K562 (cell line): ENCODE results near the gene HES4. TPM values are rescaled to one million over a fixed set of nuclear protein-coding genes. Genes with fewer than 3 reads are reported as not detected.

ENCODE experiments used
- ATAC-seq: fragments of 200-7000 bp; cut with Tn5 transposase; 3 replicates; pipeline ENCODE4 v1.9.1; 2020; ENCODE audit warnings: moderate library complexity
- BruUV-seq: library from RNA; stranded (reverse); fragments of 400-500 nt; replicated peaks from 2 replicates; lab custom pipeline; 2021; lab: Mats Ljungman, UMichigan
- CTCF ChIA-PET: fragments of 300-600 bp; formaldehyde crosslinking; extraction: SDS; loops from one replicate; lab custom pipeline; 2021; ENCODE audit warnings: low intra/inter-chr PET ratio; lab: Yijun Ruan, JAX
- POLR2A ChIA-PET: fragments of 300-600, 350-650 bp; sonication (Branson Sonifier 250); formaldehyde crosslinking; extraction: SDS; loops from one replicate; lab custom pipeline; 2021; ENCODE audit warnings: antibody characterized with exemption, inconsistent platforms; lab: Yijun Ruan, JAX
- DNase-seq, 4 experiments: peaks; one replicate each; pipeline versions ENCODE4 v3.0.0 to v3.0.0-alpha.2; 2011 to 2018; ENCODE audit warnings: low spot score in 3 of 4, mixed read lengths in 3 of 4; ENCODE audit errors: extremely low read depth in 1 of 4
- FAIRE-seq: peaks from 2 replicates; lab custom pipeline; 2011; peaks lifted over from hg19 to GRCh38; lab: Jason Lieb, UNC
- H2AFZ ChIP-seq: 2 replicates; pipeline ENCODE4 v1.6.0; 2011; ENCODE audit warnings: low read depth, low read length, control low read depth, inconsistent platforms
- H3K27ac ChIP-seq: fragments of 200-600 bp; 3 replicates; pipeline ENCODE4 v1.8.0; 2011; ENCODE audit warnings: low read depth, mild to moderate bottlenecking, control low read depth, inconsistent platforms, low read length, moderate library complexity, mixed read lengths; ENCODE audit errors: extremely low read depth
- H3K27me3 ChIP-seq, 2 experiments: fragments of 300-600 bp in 1 of 2; 2 replicates in 1 of 2; 3 replicates in 1 of 2; pipeline versions ENCODE4 v1.6.0 to v1.8.0; 2011; ENCODE audit warnings: inconsistent platforms in 2 of 2, low read length in 2 of 2, mild to moderate bottlenecking in 1 of 2, mixed read lengths in 1 of 2, moderate library complexity in 1 of 2; ENCODE audit not compliant: control insufficient read depth in 2 of 2, insufficient read depth in 2 of 2
- H3K36me3 ChIP-seq: fragments of 300-600 bp; 3 replicates; pipeline ENCODE4 v1.8.0; 2011; ENCODE audit warnings: mild to moderate bottlenecking, low read length, inconsistent platforms; ENCODE audit not compliant: control insufficient read depth, insufficient read depth
- H3K4me1 ChIP-seq, 2 experiments: fragments of 200-600 bp in 1 of 2; replicated peaks in 1 of 2; 2 replicates in 1 of 2; 3 replicates in 1 of 2; pipeline versions ENCODE4 v1.5.1 to v1.8.0; 2011; ENCODE audit warnings: inconsistent platforms in 2 of 2, low read length in 2 of 2, mild to moderate bottlenecking in 1 of 2, mixed read lengths in 1 of 2, moderate library complexity in 1 of 2; ENCODE audit not compliant: control insufficient read depth in 2 of 2, insufficient read depth in 2 of 2
- H3K4me2 ChIP-seq: 2 replicates; pipeline ENCODE4 v1.6.1; 2011; ENCODE audit warnings: low read length, control low read depth, inconsistent platforms, mixed read lengths; ENCODE audit not compliant: insufficient read depth
- H3K4me3 ChIP-seq: fragments of 200-600 bp; sonication (generic), shearing (Covaris generic); 2 replicates; pipeline ENCODE4 v1.5.1; 2016; ENCODE audit warnings: control low read depth, inconsistent platforms
- H3K79me2 ChIP-seq: fragments of 200-600 bp; 3 replicates; pipeline ENCODE4 v1.8.0; 2011; ENCODE audit warnings: low read length, inconsistent platforms; ENCODE audit not compliant: control insufficient read depth, insufficient read depth
- H3K9ac ChIP-seq, 2 experiments: 2 replicates each; pipeline versions ENCODE4 v1.6.0 to v1.6.1; 2011; ENCODE audit warnings: low read depth in 2 of 2, low read length in 2 of 2, control low read depth in 1 of 2, inconsistent platforms in 1 of 2, mild to moderate bottlenecking in 1 of 2, mixed read lengths in 1 of 2; ENCODE audit not compliant: insufficient read depth in 1 of 2
- H3K9me1 ChIP-seq: one replicate; pipeline ENCODE4 v1.6.0; 2011; ENCODE audit warnings: inconsistent platforms, mild to moderate bottlenecking, low read length, moderate library complexity; ENCODE audit not compliant: control insufficient read depth, insufficient read depth
- H3K9me3 ChIP-seq: replicated peaks from 2 replicates; pipeline ENCODE4 v1.5.1; 2011; ENCODE audit warnings: low read depth, low read length, inconsistent platforms; ENCODE audit not compliant: control insufficient read depth, insufficient read depth
- H4K20me1 ChIP-seq: replicated peaks from 2 replicates; pipeline ENCODE4 v1.6.1; 2011; ENCODE audit warnings: low read length, inconsistent platforms, mixed read lengths; ENCODE audit not compliant: control insufficient read depth, insufficient read depth
- CBX3 ChIP-seq, 2 experiments: IDR thresholded peaks; 1 replicate in 1 of 2; 2 replicates in 1 of 2; pipeline ENCODE4 v1.6.1; 2012; ENCODE audit warnings: inconsistent platforms in 2 of 2, low read length in 2 of 2, borderline replicate concordance in 1 of 2, control low read depth in 1 of 2
- EP400 ChIP-seq: fragments of 450-650 bp; IDR thresholded peaks from 2 replicates; pipeline ENCODE4 v1.6.1; 2017; ENCODE audit warnings: antibody characterized with exemption, mild to moderate bottlenecking, moderate library complexity
- LEF1 ChIP-seq: fragments of 450-650 bp; IDR thresholded peaks from 2 replicates; pipeline ENCODE4 v1.6.1; 2016; ENCODE audit warnings: mild to moderate bottlenecking
- NRF1 ChIP-seq, 2 experiments: fragments of 450-650 bp; IDR thresholded peaks in 1 of 2; conservative IDR thresholded peaks in 1 of 2; 2 replicates each; pipeline ENCODE4 v1.6.1; 2014; ENCODE audit warnings: mild to moderate bottlenecking in 2 of 2
- ZNF384 ChIP-seq: IDR thresholded peaks from 2 replicates; pipeline ENCODE4 v1.6.1; 2012; ENCODE audit warnings: low read depth, low read length, improper control_type of control experiment
- ZNF589 ChIP-seq: fragments of 200-800 bp; sonication (Bioruptor generic); IDR thresholded peaks from 2 replicates; pipeline ENCODE4 v1.6.1; 2016; ENCODE audit warnings: low read depth, missing genetic modification characterization, missing compliant biosample characterization
- ZNF707 ChIP-seq: fragments of 250-450 bp; sonication (Bioruptor Pico); conservative IDR thresholded peaks from 2 replicates; pipeline ENCODE4 v1.8.0; 2022; ENCODE audit warnings: inconsistent platforms, mild to moderate bottlenecking, moderate library complexity
- WGBS: fragments of 100-300 bp; shearing (Covaris generic); methylation state at CpG from one replicate; pipeline ENCODE4 v1.1.6; 2016; ENCODE audit warnings: low coverage, mixed read lengths; ENCODE audit not compliant: insufficient coverage; ENCODE audit errors: missing lambda C conversion rate; 5-methylcytosine and 5-hydroxymethylcytosine counted together
- in situ Hi-C: fragments of 300-500 bp; cut with MboI; formaldehyde crosslinking; loops from 4 replicates; pipeline ENCODE4 v1.15.0; 2018; ENCODE audit warnings: inconsistent platforms, mixed read lengths
- intact Hi-C: fragments of 100-400 bp; cut with micrococcal nuclease; formaldehyde crosslinking; loops from 2 replicates; pipeline ENCODE4 v1.14.2; 2022
- polyA plus RNA-seq, 8 experiments: library from polyadenylated mRNA; depleted of rRNA in 4 of 8; stranded (reverse) in 5 of 8; unstranded in 3 of 8; fragments of >200 nt; fragmentation: Nextera tagmentation in 2 of 8; fragmentation: Illumina TruSeq in 1 of 8; extraction: Ambion mirVana in 2 of 8; extraction: Trizol in 1 of 8; gene quantifications; 2 replicates each; pipeline versions ENCODE4 v1.2.1 to v1.2.3, GENCODE V29; 2011 to 2014; ENCODE audit warnings: inconsistent platforms in 1 of 8, missing spikeins in 1 of 8
- total RNA-seq, 7 experiments: library from RNA; depleted of rRNA in 6 of 7; stranded (reverse); fragments of >200 nt in 6 of 7; fragmentation: Illumina TruSeq in 2 of 7; extraction: Trizol in 2 of 7; gene quantifications; 2 replicates each; pipeline versions ENCODE4 v1.2.1 to v1.2.3, GENCODE V29; 2011 to 2021; ENCODE audit warnings: low replicate concordance in 1 of 7

Gene HES4
- total and polyA plus RNA-seq, 9 of the 15 experiments (the other 6 are each of a cell fraction or from before 2014, with no cell fraction given) = 0.21 to 43.7 (median 5.3) TPM; not detected in 2

DNA sequence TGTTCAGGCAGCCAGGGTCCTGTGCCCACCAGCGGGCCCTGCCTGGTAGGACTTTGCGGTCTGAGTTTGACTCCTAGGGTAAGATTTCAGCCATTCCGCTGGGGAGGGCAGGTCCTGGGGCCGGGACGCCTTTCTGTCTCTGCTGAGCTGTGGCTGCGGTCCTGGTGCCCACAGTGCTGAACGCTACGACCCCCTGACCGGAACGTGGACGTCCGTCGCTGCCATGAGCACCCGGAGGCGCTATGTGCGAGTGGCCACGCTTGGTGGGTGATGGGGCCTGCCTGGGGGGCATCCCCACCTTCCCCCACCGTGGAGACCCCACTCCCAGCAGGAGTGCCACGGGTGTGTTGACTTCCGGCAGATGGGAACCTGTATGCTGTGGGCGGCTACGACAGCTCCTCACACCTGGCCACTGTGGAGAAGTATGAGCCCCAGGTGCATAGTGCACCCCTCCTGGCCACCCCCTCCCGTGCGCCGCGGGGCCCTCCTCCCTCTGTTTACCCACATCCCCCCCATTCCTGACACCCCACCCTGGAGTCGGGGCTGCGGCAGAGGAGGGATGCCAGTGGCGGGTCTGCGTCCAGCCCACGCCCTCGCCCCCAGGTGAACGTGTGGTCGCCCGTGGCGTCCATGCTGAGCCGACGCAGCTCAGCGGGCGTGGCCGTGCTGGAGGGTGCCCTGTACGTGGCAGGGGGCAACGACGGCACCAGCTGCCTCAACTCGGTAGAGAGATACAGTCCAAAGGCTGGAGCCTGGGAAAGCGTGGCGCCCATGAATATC is 36.0 kb downstream of the HES4 start:
- no TSS peak for BruUV-seq
- no peak for TF ChIP-seq CBX3 (IDR thresholded peaks at IDR 0.05; ENCODE audit: borderline replicate concordance in 1 of 2, low read length in 2 of 2)
- no peak for TF ChIP-seq LEF1
- no peak for TF ChIP-seq ZNF589 (CRISPR knock-in tag)
- TF ChIP-seq NRF1 (conservative IDR thresholded peaks at IDR 0.05 in 1 of 2, IDR thresholded peaks at IDR 0.05 in 1 of 2) = no peak
- TF ChIP-seq ZNF384 = no peak
- no peak for TF ChIP-seq ZNF707
- TF ChIP-seq EP400 = no peak
- H3K4me2 ChIP-seq = no peak overlapping the region
- no peaks in the 10 kb centered on the region for H3K27me3 ChIP-seq
- WGBS = 94% methylated on average over 38 of the region's 47 CpGs
- intact Hi-C loops = no loop called here
- no peak for DNase-seq
- H3K4me1 ChIP-seq = peaks cover 20 to 82% of the 10 kb centered on the region in 2 experiments
- H4K20me1 ChIP-seq = no peaks in the 10 kb centered on the region
- in situ Hi-C loops = no loop called here
- peaks cover 15% of the 10 kb centered on the region for H3K79me2 ChIP-seq
- no peak overlapping the region for H2AFZ ChIP-seq
- FAIRE-seq = no peak
- H3K27ac ChIP-seq = no peak overlapping the region
- H3K9me1 ChIP-seq = no peaks in the 10 kb centered on the region
- no peak overlapping the region for H3K4me3 ChIP-seq
- no peaks in the 10 kb centered on the region for H3K9me3 ChIP-seq
- POLR2A ChIA-PET = interaction anchor here (0.7 kb wide), 1 partner anchor 280 kb away, joined by 3 read pairs; no protein-coding TSS in a partner anchor
- CTCF ChIA-PET = no interaction called here
- H3K9ac ChIP-seq = no peak overlapping the region
- ATAC-seq = no peak
- H3K36me3 ChIP-seq = peaks cover 42% of the 10 kb centered on the region; the same call in 2 of the 3 replicates
